Fibroblast of lung (primary cell): ENCODE results near the gene SLC23A2.

Experiments used
- EZH2 ChIP-seq: IDR thresholded peaks from 2 replicates; pipeline ENCODE4 v1.5.1; 2012; ENCODE audit warnings: low read length, control low read depth, mild to moderate bottlenecking; ENCODE audit errors: missing control alignments
- TF ChIP-seq, protein P1 (sequence below), 2 donors: IDR thresholded peaks in 1 of 2; conservative IDR thresholded peaks in 1 of 2; 1 replicate in 1 of 2; 2 replicates in 1 of 2; pipeline ENCODE4 v1.5.1; 2011 to 2012; ENCODE audit warnings: low read length in 2 of 2, control low read depth in 1 of 2, inconsistent platforms in 1 of 2, low read depth in 1 of 2, mild to moderate bottlenecking in 1 of 2

DNA sequence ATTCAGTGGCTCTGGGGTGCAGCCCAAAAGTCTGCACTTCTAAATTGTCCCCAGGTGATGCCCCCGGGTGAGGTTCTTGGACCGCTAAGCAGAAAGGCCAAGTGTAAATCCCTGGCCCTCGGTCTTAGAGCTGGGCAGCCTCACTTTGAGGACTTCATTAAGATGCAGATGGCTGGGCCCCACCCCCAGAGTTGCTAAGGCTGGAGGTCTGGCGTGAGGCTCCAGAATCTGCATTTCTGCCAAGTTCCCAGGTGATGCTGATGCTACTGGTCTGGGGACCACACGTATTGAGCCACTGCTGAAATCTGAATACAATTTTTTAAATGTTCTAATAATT, 735 bp upstream of the SLC23A2 start:
- TF ChIP-seq, protein P1, sequence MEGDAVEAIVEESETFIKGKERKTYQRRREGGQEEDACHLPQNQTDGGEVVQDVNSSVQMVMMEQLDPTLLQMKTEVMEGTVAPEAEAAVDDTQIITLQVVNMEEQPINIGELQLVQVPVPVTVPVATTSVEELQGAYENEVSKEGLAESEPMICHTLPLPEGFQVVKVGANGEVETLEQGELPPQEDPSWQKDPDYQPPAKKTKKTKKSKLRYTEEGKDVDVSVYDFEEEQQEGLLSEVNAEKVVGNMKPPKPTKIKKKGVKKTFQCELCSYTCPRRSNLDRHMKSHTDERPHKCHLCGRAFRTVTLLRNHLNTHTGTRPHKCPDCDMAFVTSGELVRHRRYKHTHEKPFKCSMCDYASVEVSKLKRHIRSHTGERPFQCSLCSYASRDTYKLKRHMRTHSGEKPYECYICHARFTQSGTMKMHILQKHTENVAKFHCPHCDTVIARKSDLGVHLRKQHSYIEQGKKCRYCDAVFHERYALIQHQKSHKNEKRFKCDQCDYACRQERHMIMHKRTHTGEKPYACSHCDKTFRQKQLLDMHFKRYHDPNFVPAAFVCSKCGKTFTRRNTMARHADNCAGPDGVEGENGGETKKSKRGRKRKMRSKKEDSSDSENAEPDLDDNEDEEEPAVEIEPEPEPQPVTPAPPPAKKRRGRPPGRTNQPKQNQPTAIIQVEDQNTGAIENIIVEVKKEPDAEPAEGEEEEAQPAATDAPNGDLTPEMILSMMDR (conservative IDR thresholded peaks at IDR 0.05 in 1 of 2, IDR thresholded peaks at IDR 0.05 in 1 of 2; ENCODE audit: low read depth in 1 of 2, low read length in 2 of 2), result no peak
- no peak for TF ChIP-seq EZH2
